Calu3 (cell line): ENCODE results near the gene ANKRD13D. TPM values are rescaled to one million over a fixed set of nuclear protein-coding genes. Genes with fewer than 3 reads are reported as not detected.

Experiments used
- Bru-seq: library from RNA; stranded (reverse); fragments of 400-500 nt; gene quantifications from one replicate; lab custom pipeline; 2021; lab: Mats Ljungman, UMichigan
- BruChase-seq, 2 experiments: library from RNA; stranded (reverse); fragments of 400-500 nt; gene quantifications; one replicate each; lab custom pipeline; 2021; lab: Mats Ljungman, UMichigan
- BruUV-seq: library from RNA; stranded (reverse); fragments of 400-500 nt; replicated peaks from 2 replicates; lab custom pipeline; 2021; lab: Mats Ljungman, UMichigan
- CTCF ChIA-PET: fragments of 300-600 bp; sonication (Branson Sonifier 250); formaldehyde crosslinking; loops from one replicate; lab custom pipeline; 2022; ENCODE audit warnings: antibody characterized with exemption; lab: Charles Lee
- DNase-seq: peaks from one replicate; pipeline ENCODE4 v3.0.0; 2022
- H3K27ac Mint-ChIP-seq: one replicate; pipeline ENCODE4 v1.8.0; 2022; ENCODE audit warnings: mixed read lengths; ENCODE audit not compliant: unreplicated experiment
- H3K27me3 Mint-ChIP-seq: one replicate; pipeline ENCODE4 v1.8.0; 2022; ENCODE audit warnings: mixed read lengths; ENCODE audit not compliant: unreplicated experiment
- H3K36me3 Mint-ChIP-seq: one replicate; pipeline ENCODE4 v1.8.0; 2022; ENCODE audit warnings: mild to moderate bottlenecking, moderate library complexity, mixed read lengths; ENCODE audit not compliant: insufficient read depth, unreplicated experiment
- H3K4me1 Mint-ChIP-seq: one replicate; pipeline ENCODE4 v1.8.0; 2022; ENCODE audit warnings: mild to moderate bottlenecking, low read depth, mixed read lengths; ENCODE audit not compliant: unreplicated experiment
- H3K4me3 Mint-ChIP-seq: one replicate; pipeline ENCODE4 v1.8.0; 2022; ENCODE audit warnings: mild to moderate bottlenecking, low read depth, moderate library complexity, mixed read lengths; ENCODE audit not compliant: unreplicated experiment
- H3K9me3 Mint-ChIP-seq: one replicate; pipeline ENCODE4 v1.8.0; 2022; ENCODE audit warnings: low read depth, mixed read lengths; ENCODE audit not compliant: unreplicated experiment
- intact Hi-C: fragments of 100-400 bp; cut with micrococcal nuclease; formaldehyde crosslinking; loops from one replicate; pipeline ENCODE4 v1.10.0; 2022; ENCODE audit not compliant: unreplicated experiment
- long read RNA-seq: library from polyadenylated mRNA; stranded (forward); transcript quantifications from one replicate; pipeline ENCODE4 v2.0.0, GENCODE V29; 2022
- total RNA-seq: library from RNA; stranded (reverse); gene quantifications from 2 replicates; pipeline ENCODE4 v1.2.3, GENCODE V29; 2022
- TF ChIP-seq, protein P1 (sequence below): fragments of 200-600 bp; IDR thresholded peaks from one replicate; pipeline ENCODE4 v1.8.0; 2022; ENCODE audit warnings: antibody characterized with exemption; ENCODE audit not compliant: unreplicated experiment

The ANKRD13D gene
- total RNA-seq = 50.8 and 58.5 TPM in 2 replicates
- Bru-seq, nascent RNA = percentile 76 among the genes with signal in this experiment
- BruChase-seq, experiment 1, labeled RNA remaining after a 6-hour chase = percentile 84 among the genes with signal in this experiment
- BruChase-seq, experiment 2, labeled RNA remaining after a 2-hour chase = percentile 96 among the genes with signal in this experiment
- long read RNA-seq, partial matches to known transcripts = 9 of 17 reads
- long read RNA-seq, other reads (novel, unspliced or antisense) = 3 of 17 reads

DNA sequence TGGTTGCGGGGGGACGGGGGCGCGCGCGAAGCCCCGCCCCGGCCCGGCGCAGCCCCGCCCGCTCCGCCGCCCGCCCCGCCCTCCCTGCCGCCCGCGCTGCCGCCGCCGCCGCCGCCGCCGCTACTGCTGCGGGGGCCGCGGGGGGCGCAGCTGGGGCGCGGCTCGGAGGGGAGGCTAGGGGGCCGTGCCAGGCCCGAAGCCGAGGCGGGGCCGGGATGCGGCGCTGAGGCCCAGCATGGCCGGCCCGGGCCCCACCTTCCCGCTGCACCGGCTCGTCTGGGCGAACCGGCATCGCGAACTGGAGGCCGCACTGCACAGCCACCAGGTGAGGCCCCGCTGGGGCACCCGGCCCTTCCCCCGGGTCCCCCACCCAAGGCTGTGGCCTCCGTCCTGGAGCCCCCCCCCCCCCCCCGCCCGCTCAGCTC is at the start of gene ANKRD13D:
TSS of gene ANKRD13D (plus strand) at position 78 of the 425 bp plus-strand sequence. CDS start at position 236, 158 bp downstream.
- CTCF ChIA-PET = interaction anchor here (1.2 to 1.3 kb wide), 2 partner anchors 15 to 23 kb away, joined by 3 read pairs; no protein-coding TSS in a partner anchor
- intact Hi-C loops = no loop called here
- TF ChIP-seq, protein P1, sequence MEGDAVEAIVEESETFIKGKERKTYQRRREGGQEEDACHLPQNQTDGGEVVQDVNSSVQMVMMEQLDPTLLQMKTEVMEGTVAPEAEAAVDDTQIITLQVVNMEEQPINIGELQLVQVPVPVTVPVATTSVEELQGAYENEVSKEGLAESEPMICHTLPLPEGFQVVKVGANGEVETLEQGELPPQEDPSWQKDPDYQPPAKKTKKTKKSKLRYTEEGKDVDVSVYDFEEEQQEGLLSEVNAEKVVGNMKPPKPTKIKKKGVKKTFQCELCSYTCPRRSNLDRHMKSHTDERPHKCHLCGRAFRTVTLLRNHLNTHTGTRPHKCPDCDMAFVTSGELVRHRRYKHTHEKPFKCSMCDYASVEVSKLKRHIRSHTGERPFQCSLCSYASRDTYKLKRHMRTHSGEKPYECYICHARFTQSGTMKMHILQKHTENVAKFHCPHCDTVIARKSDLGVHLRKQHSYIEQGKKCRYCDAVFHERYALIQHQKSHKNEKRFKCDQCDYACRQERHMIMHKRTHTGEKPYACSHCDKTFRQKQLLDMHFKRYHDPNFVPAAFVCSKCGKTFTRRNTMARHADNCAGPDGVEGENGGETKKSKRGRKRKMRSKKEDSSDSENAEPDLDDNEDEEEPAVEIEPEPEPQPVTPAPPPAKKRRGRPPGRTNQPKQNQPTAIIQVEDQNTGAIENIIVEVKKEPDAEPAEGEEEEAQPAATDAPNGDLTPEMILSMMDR = no peak
- H3K36me3 Mint-ChIP-seq = peaks cover 73% of the 10 kb centered on the region
- no peak for DNase-seq
- peak within 1 kb of the TSS; percentile 92 for H3K27ac Mint-ChIP-seq
- BruUV-seq = no TSS peak
- no peaks in the 10 kb centered on the region for H3K9me3 Mint-ChIP-seq
- peaks cover 25% of the 10 kb centered on the region for H3K4me1 Mint-ChIP-seq
- H3K27me3 Mint-ChIP-seq = no peaks in the 10 kb centered on the region
- peak within 1 kb of the TSS; percentile 81 for H3K4me3 Mint-ChIP-seq

DNA sequence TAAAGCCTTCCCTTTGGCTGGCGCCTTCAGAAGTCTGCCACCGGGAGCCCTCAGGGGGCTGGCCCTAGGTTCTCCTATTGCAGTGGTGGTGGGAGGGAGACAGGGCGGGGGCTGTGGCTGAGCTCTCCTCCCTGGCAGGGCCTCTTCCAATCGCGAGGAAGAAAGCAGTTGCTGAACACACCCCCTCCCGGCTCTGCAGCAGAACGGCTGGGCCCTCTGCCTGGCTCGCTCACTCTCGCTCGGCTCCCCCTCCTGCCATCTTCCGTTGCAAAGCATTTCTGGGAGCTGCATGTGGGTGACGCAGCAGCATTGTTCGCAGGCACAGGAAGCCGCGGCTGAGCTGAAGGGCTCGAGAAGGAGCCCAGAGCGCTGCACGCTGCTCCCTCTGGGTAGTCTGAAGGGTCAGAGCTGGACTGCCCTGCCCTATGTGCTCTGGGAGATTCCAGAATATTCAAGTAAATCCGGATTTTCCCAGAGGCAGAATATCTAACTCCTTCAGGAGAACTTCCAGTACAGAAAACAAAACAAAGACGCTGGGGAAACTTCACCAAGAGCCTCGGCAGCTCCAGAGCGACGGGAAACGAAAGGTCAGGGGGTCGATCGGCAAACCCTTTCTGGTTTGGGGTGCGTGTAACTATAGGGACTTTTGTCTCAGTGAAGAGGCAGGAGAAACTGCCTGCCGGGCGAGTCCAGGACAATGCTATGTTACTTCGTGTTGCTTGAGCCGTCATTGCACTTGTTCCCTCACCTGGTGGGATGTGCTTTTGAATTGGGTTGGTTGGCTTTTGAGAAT is 49.1 kb upstream of the ANKRD13D start:
- Mint-ChIP-seq H3K4me3 (peak overlapping the region; percentile 95), H3K27ac (peak overlapping the region; percentile 93), H3K9me3 (no peaks in the 10 kb centered on the region), H3K4me1 (peaks cover 34% of the 10 kb centered on the region), H3K36me3 (peaks cover 64% of the 10 kb centered on the region), H3K27me3 (no peaks in the 10 kb centered on the region)
- TF ChIP-seq, protein P1 = no peak
- DNase-seq = peak; percentile 98
- intact Hi-C loops = loop anchor here (10.0 kb wide), 1 partner anchor 115 kb away; no protein-coding TSS in a partner anchor
- CTCF ChIA-PET = interaction anchor here (1.0 to 2.1 kb wide), 8 partner anchors 9 to 186 kb away, joined by 3 to 8 read pairs (median 5); partner anchors contain the start of gene KDM2A
- BruUV-seq = TSS peak; percentile 71

DNA sequence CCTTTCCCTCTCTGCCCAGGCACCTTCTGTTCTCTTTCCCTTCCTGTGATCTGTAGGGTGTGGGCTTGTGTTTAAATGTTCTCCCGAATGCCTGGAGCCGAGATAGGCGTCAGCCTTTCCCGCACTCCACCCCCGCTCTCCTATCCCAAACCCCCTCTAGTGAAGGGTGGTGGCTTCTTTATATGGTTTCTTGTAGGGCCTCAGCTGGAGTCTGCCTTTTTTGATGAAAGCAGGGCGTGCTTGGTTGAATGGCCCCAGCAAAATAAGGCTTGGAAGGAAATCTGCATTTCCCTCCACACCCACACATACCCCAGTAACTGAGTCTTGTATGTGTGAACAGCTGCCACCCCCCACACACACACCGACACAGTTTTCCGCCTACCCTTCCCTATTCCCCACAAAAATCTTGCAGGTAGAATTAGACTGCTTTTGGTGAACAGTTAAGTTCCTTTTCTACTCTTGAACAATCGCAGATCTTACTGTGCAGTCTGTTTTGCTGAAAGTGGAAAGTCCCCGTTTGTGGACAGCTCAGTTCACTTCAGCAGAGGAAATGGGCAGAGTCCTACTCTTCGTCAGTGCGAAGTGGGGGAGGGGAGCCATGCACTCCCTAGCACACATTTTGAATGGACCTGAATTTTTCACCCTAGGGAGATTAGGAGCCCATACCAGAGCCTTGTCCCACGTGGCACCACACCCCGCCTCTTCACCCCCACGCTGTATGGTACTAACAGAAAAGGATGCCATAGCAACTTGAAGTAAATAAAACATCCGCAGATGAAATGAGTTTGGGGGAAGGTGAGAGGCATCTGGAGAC is 48.3 kb upstream of the ANKRD13D start:
- TF ChIP-seq, protein P1 = no peak
- H3K9me3 Mint-ChIP-seq = no peaks in the 10 kb centered on the region
- H3K4me3 Mint-ChIP-seq = peak overlapping the region; percentile 95
- BruUV-seq = TSS peak; percentile 33
- H3K4me1 Mint-ChIP-seq = peaks cover 34% of the 10 kb centered on the region
- peak; percentile 79 for DNase-seq
- H3K27me3 Mint-ChIP-seq = no peaks in the 10 kb centered on the region
- peaks cover 72% of the 10 kb centered on the region for H3K36me3 Mint-ChIP-seq
- peak overlapping the region; percentile 93 for H3K27ac Mint-ChIP-seq
- CTCF ChIA-PET = interaction anchor here (1.7 to 2.1 kb wide), 2 partner anchors 133 to 159 kb away, joined by 6 to 7 read pairs; no protein-coding TSS in a partner anchor
- intact Hi-C loops = loop anchor here (10.0 kb wide), 1 partner anchor 116 kb away; no protein-coding TSS in a partner anchor
